Endodermal cell (in vitro differentiated cells): Measurements from ENCODE around the gene PRKD2. TPM values are rescaled to one million over a fixed set of nuclear protein-coding genes. Genes with fewer than 3 reads are reported as not detected.
A peak's percentile ranks its signal among the peaks of the same experiment; 100 is the strongest.

Experiments used
- DNase-seq: peaks from one replicate; pipeline ENCODE4 v3.0.0-alpha.2; 2017
- H3K27ac ChIP-seq: 2 replicates; pipeline ENCODE4 v1.5.1; 2013; ENCODE audit warnings: mild to moderate bottlenecking, low read depth, low read length, moderate library complexity
- H3K27me3 ChIP-seq: 2 replicates; pipeline ENCODE4 v1.6.1; 2013; ENCODE audit warnings: mild to moderate bottlenecking, low read length, moderate library complexity; ENCODE audit not compliant: insufficient read depth, control insufficient read depth, poor library complexity, severe bottlenecking
- H3K36me3 ChIP-seq: 2 replicates; pipeline ENCODE4 v1.7.0; 2013; ENCODE audit warnings: mild to moderate bottlenecking, low read length, moderate library complexity; ENCODE audit not compliant: control insufficient read depth, insufficient read depth
- H3K4me1 ChIP-seq: one replicate; pipeline ENCODE4 v1.7.0; 2013; ENCODE audit warnings: low read length; ENCODE audit not compliant: control insufficient read depth, insufficient read depth
- H3K4me3 ChIP-seq: 2 replicates; pipeline ENCODE4 v1.5.1; 2013; ENCODE audit warnings: mild to moderate bottlenecking, low read length, moderate library complexity
- H3K9ac ChIP-seq: 2 replicates; pipeline ENCODE4 v1.6.1; 2013; ENCODE audit warnings: mild to moderate bottlenecking, low read length, moderate library complexity; ENCODE audit not compliant: poor library complexity, severe bottlenecking; ENCODE audit errors: extremely low read depth
- H3K9me3 ChIP-seq: 2 replicates; pipeline ENCODE4 v1.6.1; 2013; ENCODE audit warnings: mild to moderate bottlenecking, low read length, moderate library complexity; ENCODE audit not compliant: control insufficient read depth
- H3K27ac Mint-ChIP-seq: 2 replicates; pipeline ENCODE4 v1.8.0; 2020; ENCODE audit warnings: mixed read lengths
- H3K27me3 Mint-ChIP-seq: 2 replicates; pipeline ENCODE4 v1.8.0; 2021; ENCODE audit warnings: mild to moderate bottlenecking, mixed read lengths; ENCODE audit not compliant: insufficient read depth
- H3K36me3 Mint-ChIP-seq: 2 replicates; pipeline ENCODE4 v1.8.0; 2020; ENCODE audit warnings: low read depth, mixed read lengths
- H3K4me1 Mint-ChIP-seq: 2 replicates; pipeline ENCODE4 v1.8.0; 2020; ENCODE audit warnings: mixed read lengths
- H3K4me3 Mint-ChIP-seq: 2 replicates; pipeline ENCODE4 v1.8.0; 2020; ENCODE audit warnings: mild to moderate bottlenecking, moderate library complexity, mixed read lengths
- H3K9me3 Mint-ChIP-seq: 2 replicates; pipeline ENCODE4 v1.8.0; 2020; ENCODE audit warnings: mild to moderate bottlenecking, mixed read lengths
- CTCF ChIP-seq: fragments of 200-600 bp; sonication (generic); conservative IDR thresholded peaks from 2 replicates; pipeline ENCODE4 v1.5.0; 2021; ENCODE audit warnings: antibody characterized with exemption, mild to moderate bottlenecking
- WGBS, 2 experiments: methylation state at CpG; one replicate each; pipeline versions ENCODE4 v1.1.5 to v1.1.7; 2013; ENCODE audit warnings: missing lambda C conversion rate in 2 of 2, mixed read lengths in 1 of 2; ENCODE audit not compliant: insufficient coverage in 1 of 2, insufficient read length in 1 of 2; 5-methylcytosine and 5-hydroxymethylcytosine counted together
- total RNA-seq, 2 donors: library from RNA; stranded (reverse); fragmentation: NEBNext Ultra II Directional in 1 of 2; extraction: Animal tissue kit (Norgen Biotek cat#: 25700) in 1 of 2; gene quantifications; 2 replicates in 1 of 2; 3 replicates in 1 of 2; pipeline ENCODE4 v1.2.1, GENCODE V29; 2021

The PRKD2 gene
- total RNA-seq, 2 donors from 2014 or later = 80.5 to 90.8 TPM

- H3K4me3 Mint-ChIP-seq = no peak overlapping the region
- H3K9ac ChIP-seq = no peak overlapping the region
- H3K27me3 Mint-ChIP-seq = no peaks in the 10 kb centered on the region
- H3K36me3 ChIP-seq = peaks cover 71% of the 10 kb centered on the region
- H3K27ac Mint-ChIP-seq = peak overlapping the region; percentile 52
- no peaks in the 10 kb centered on the region for H3K4me1 Mint-ChIP-seq
- H3K9me3 ChIP-seq = no peaks in the 10 kb centered on the region
- no peaks in the 10 kb centered on the region for H3K4me1 ChIP-seq
- H3K36me3 Mint-ChIP-seq = peaks cover 65% of the 10 kb centered on the region
- no peaks in the 10 kb centered on the region for H3K9me3 Mint-ChIP-seq
- H3K27ac ChIP-seq = peak overlapping the region; percentile 32
- TF ChIP-seq CTCF = no peak
- DNase-seq = no peak
- no peak overlapping the region for H3K4me3 ChIP-seq
- WGBS, 2 experiments = 94 to 98% methylated on average over 5 to 14 of the region's 14 CpGs
- no peaks in the 10 kb centered on the region for H3K27me3 ChIP-seq
Observed at GRCh38 chr19:46726971-46727501, 10.1 kb upstream of the PRKD2 start.

GRCh38 chr19:46726551-46726950 is 9.6 kb upstream of the PRKD2 start:
- Histone ChIP-seq H3K9me3 (no peaks in the 10 kb centered on the region), H3K4me3 (no peak overlapping the region), H3K27me3 (no peaks in the 10 kb centered on the region), H3K9ac (no peak overlapping the region), H3K4me1 (no peaks in the 10 kb centered on the region), H3K27ac (no peak overlapping the region), H3K36me3 (peaks cover 74% of the 10 kb centered on the region)
- Mint-ChIP-seq H3K9me3 (no peaks in the 10 kb centered on the region), H3K36me3 (peaks cover 63% of the 10 kb centered on the region), H3K4me3 (no peak overlapping the region), H3K4me1 (no peaks in the 10 kb centered on the region), H3K27ac (peak overlapping the region; percentile 52), H3K27me3 (no peaks in the 10 kb centered on the region)
- no peak for DNase-seq
- 91 to 94% methylated on average over 4 to 10 of the region's 10 CpGs for WGBS, 2 experiments
- no peak for TF ChIP-seq CTCF

- Histone ChIP-seq H3K9ac (no peak overlapping the region), H3K36me3 (peaks cover 77% of the 10 kb centered on the region), H3K4me1 (no peaks in the 10 kb centered on the region), H3K27me3 (no peaks in the 10 kb centered on the region), H3K27ac (no peak overlapping the region), H3K9me3 (no peaks in the 10 kb centered on the region), H3K4me3 (no peak overlapping the region)
- H3K4me1 Mint-ChIP-seq = no peaks in the 10 kb centered on the region
- H3K9me3 Mint-ChIP-seq = no peaks in the 10 kb centered on the region
- TF ChIP-seq CTCF = no peak
- no peaks in the 10 kb centered on the region for H3K27me3 Mint-ChIP-seq
- no peak overlapping the region for H3K4me3 Mint-ChIP-seq
- H3K36me3 Mint-ChIP-seq = peaks cover 62% of the 10 kb centered on the region
- WGBS, 2 experiments = 87 to 92% methylated on average over 8 to 9 of the region's 9 CpGs
- H3K27ac Mint-ChIP-seq = peak overlapping the region; percentile 64
- no peak for DNase-seq
Observed at GRCh38 chr19:46725859-46726393, 9.0 kb upstream of the PRKD2 start.
